Measurements from ENCODE around the gene MYO5C. TPM values are rescaled to one million over a fixed set of nuclear protein-coding genes. Genes with fewer than 3 reads are reported as not detected.

MYO5C gene
- total and polyA plus RNA-seq, 2 of the 13 experiments (the other 11 are each of a cell fraction or from before 2014, with no cell fraction given): 15.7 to 23.7 TPM

DNA sequence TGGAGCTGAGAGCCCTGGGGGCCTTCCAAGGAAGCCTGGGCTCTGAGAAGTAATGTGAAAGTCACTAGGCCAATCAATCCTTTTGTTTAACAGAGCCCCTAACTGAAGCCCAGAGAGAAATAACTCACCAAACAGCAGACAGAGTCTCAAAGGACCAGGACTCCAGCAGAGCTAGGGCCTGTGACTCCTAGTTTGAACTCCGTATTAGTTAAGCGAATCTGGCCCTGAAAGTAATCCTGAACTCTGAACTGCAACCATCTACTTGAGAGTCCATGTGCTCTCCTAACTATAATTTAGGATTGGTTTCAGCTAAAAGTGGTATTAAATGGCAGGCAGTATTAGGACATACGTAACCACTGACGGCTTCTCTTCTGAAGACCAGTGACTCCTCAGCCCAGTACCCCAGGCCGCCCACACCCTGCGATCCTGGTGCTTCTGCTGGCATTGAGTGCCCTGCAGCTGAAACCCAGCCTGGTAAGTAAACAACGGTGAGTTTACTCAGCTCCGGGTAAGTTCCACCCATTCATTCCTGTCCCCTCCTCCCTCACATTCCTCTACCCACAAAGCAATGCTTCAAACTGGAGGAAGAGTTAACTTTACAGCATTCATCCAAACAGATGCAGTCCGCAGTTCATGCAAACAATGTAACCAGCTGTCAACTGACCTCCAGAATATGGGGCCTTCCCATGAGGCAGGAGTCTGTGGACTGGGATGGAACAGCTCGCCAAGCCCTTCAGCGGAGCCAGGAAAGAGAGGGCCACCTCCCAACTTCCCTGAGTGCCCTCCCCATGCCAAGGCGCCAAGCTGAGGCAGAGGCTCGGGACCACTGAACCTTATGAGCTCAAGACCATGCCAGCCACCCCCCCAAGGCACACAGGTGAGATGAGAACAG is 7.3 kb downstream of the MYO5C start (continued):
- TF ChIP-seq, protein P1, sequence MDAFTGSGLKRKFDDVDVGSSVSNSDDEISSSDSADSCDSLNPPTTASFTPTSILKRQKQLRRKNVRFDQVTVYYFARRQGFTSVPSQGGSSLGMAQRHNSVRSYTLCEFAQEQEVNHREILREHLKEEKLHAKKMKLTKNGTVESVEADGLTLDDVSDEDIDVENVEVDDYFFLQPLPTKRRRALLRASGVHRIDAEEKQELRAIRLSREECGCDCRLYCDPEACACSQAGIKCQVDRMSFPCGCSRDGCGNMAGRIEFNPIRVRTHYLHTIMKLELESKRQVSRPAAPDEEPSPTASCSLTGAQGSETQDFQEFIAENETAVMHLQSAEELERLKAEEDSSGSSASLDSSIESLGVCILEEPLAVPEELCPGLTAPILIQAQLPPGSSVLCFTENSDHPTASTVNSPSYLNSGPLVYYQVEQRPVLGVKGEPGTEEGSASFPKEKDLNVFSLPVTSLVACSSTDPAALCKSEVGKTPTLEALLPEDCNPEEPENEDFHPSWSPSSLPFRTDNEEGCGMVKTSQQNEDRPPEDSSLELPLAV (CRISPR knock-in tag; conservative IDR thresholded peaks at IDR 0.05; ENCODE audit: low read depth): no peak
- TF ChIP-seq ZBTB8A (CRISPR knock-in tag; IDR thresholded peaks at IDR 0.05; ENCODE audit: borderline replicate concordance, low read depth): 0 out of 2 replicates have a peak, but pooled peaks have one; percentile 81
- TF ChIP-seq, protein P2, sequence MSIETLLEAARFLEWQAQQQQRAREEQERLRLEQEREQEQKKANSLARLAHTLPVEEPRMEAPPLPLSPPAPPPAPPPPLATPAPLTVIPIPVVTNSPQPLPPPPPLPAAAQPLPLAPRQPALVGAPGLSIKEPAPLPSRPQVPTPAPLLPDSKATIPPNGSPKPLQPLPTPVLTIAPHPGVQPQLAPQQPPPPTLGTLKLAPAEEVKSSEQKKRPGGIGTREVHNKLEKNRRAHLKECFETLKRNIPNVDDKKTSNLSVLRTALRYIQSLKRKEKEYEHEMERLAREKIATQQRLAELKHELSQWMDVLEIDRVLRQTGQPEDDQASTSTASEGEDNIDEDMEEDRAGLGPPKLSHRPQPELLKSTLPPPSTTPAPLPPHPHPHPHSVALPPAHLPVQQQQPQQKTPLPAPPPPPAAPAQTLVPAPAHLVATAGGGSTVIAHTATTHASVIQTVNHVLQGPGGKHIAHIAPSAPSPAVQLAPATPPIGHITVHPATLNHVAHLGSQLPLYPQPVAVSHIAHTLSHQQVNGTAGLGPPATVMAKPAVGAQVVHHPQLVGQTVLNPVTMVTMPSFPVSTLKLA (IDR thresholded peaks at IDR 0.05): peak; percentile 51
- peak; percentile 51; the same call in 1 of the 2 replicates for TF ChIP-seq SAFB2 (CRISPR knock-in tag; IDR thresholded peaks at IDR 0.05; ENCODE audit: borderline replicate concordance, low read depth)
- TF ChIP-seq ZNF775 (CRISPR knock-in tag; IDR thresholded peaks at IDR 0.05; ENCODE audit: borderline replicate concordance): 0 out of 2 replicates have a peak, but pooled peaks have one; percentile 50
- TF ChIP-seq MZF1 (CRISPR knock-in tag; IDR thresholded peaks at IDR 0.05; ENCODE audit: borderline replicate concordance): no peak
- TF ChIP-seq, protein P3, sequence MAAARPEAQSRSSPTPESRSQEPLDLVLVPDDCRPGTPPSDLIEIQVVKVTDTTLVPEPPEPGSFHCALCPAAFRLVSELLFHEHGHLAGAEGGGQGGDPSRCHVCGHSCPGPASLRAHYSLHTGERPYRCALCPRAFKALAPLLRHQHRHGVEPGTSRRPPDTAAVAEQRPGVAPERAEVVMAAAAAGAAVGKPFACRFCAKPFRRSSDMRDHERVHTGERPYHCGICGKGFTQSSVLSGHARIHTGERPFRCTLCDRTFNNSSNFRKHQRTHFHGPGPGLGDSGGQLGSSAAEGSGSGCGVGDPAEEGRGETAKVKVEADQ (CRISPR knock-in tag; IDR thresholded peaks at IDR 0.05; ENCODE audit: borderline replicate concordance): 0 out of 2 replicates have a peak, but pooled peaks have one; percentile 33
- no peak for TF ChIP-seq ZEB1 (IDR thresholded peaks at IDR 0.05; ENCODE audit: insufficient replicate concordance, low read depth)
- TF ChIP-seq KLF12 (CRISPR knock-in tag; IDR thresholded peaks at IDR 0.05; ENCODE audit: borderline replicate concordance): peak; percentile 34
- no peak for TF ChIP-seq ZNF383 (CRISPR knock-in tag; IDR thresholded peaks at IDR 0.05; ENCODE audit: borderline replicate concordance)
- TF ChIP-seq, protein P4, sequence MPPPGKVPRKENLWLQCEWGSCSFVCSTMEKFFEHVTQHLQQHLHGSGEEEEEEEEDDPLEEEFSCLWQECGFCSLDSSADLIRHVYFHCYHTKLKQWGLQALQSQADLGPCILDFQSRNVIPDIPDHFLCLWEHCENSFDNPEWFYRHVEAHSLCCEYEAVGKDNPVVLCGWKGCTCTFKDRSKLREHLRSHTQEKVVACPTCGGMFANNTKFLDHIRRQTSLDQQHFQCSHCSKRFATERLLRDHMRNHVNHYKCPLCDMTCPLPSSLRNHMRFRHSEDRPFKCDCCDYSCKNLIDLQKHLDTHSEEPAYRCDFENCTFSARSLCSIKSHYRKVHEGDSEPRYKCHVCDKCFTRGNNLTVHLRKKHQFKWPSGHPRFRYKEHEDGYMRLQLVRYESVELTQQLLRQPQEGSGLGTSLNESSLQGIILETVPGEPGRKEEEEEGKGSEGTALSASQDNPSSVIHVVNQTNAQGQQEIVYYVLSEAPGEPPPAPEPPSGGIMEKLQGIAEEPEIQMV (CRISPR knock-in tag; IDR thresholded peaks at IDR 0.05; ENCODE audit: low read depth): 0 out of 2 replicates have a peak, but pooled peaks have one; percentile 57
- TF ChIP-seq CCDC6 (CRISPR knock-in tag; IDR thresholded peaks at IDR 0.05): peak; percentile 72
- TF ChIP-seq MYC (CRISPR knock-in tag; IDR thresholded peaks at IDR 0.05; ENCODE audit: borderline replicate concordance): peak; percentile 83
- TF ChIP-seq SPEN (CRISPR knock-in tag; IDR thresholded peaks at IDR 0.05; ENCODE audit: low read depth): peak; percentile 76
- TF ChIP-seq ZIK1 (CRISPR knock-in tag; IDR thresholded peaks at IDR 0.05; ENCODE audit: borderline replicate concordance, low read depth): 0 out of 2 replicates have a peak, but pooled peaks have one; percentile 33
- TF ChIP-seq, protein P5, sequence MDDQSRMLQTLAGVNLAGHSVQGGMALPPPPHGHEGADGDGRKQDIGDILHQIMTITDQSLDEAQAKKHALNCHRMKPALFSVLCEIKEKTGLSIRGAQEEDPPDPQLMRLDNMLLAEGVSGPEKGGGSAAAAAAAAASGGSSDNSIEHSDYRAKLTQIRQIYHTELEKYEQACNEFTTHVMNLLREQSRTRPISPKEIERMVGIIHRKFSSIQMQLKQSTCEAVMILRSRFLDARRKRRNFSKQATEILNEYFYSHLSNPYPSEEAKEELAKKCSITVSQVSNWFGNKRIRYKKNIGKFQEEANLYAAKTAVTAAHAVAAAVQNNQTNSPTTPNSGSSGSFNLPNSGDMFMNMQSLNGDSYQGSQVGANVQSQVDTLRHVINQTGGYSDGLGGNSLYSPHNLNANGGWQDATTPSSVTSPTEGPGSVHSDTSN (CRISPR knock-in tag; IDR thresholded peaks at IDR 0.05; ENCODE audit: borderline replicate concordance): no peak
- no peak for TF ChIP-seq SP2 (CRISPR knock-in tag; IDR thresholded peaks at IDR 0.05)
- TF ChIP-seq, protein P6, sequence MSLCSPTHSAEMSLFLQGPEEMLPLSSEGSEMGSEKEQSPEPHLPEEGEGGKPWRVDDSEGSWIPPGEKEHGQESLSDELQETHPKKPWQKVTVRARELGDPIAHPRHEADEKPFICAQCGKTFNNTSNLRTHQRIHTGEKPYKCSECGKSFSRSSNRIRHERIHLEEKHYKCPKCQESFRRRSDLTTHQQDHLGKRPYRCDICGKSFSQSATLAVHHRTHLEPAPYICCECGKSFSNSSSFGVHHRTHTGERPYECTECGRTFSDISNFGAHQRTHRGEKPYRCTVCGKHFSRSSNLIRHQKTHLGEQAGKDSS (CRISPR knock-in tag; IDR thresholded peaks at IDR 0.05; ENCODE audit: borderline replicate concordance, low read depth): peak; percentile 74; the same call in 1 of the 2 replicates
- peak; percentile 96; the same call in 1 of the 2 replicates for TF ChIP-seq ZNF292 (CRISPR knock-in tag; IDR thresholded peaks at IDR 0.05; ENCODE audit: borderline replicate concordance, low read depth)
